ENCODE results near the gene RSPO4. TPM values are rescaled to one million over a fixed set of nuclear protein-coding genes. Genes with fewer than 3 reads are reported as not detected.
A peak's percentile ranks its signal among the peaks of the same experiment; 100 is the strongest.

The RSPO4 gene
- total and polyA plus RNA-seq, 9 of the 15 experiments (the other 6 are each of a cell fraction or from before 2014, with no cell fraction given) = 0.04 to 0.34 TPM; not detected in 7

DNA sequence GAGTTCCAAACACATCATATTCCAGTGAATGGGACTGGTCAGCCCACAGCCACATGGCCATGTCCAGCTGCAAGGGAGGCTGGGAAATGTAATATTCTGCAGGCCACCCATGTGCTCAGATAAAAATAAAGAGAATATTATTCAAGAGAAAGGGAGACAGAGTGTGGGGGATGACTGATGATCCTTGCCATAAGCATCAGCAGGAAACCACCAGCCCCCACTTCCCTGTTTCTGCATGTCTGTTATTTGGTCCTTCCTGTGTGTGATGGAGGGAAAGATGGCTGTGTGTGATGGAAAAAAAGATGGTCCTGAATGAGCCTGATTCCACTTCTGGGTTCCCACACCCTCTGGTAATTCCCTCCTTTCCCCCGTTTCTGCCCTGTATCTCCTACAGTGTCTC is 13.1 kb upstream of the RSPO4 start:
- H3K9ac ChIP-seq (ENCODE audit: insufficient read depth in 1 of 2, low read depth in 2 of 2, low read length in 2 of 2) = no peak overlapping the region
- no TSS peak for BruUV-seq (replicated peaks)
- no peak for DNase-seq (ENCODE audit: extremely low read depth in 1 of 4, low spot score in 3 of 4)
- TF ChIP-seq SPI1 (IDR thresholded peaks at IDR 0.05; ENCODE audit: borderline replicate concordance, low read depth, low read length) = peak; percentile 25; the same call in 1 of the 2 replicates
- TF ChIP-seq, protein P1, sequence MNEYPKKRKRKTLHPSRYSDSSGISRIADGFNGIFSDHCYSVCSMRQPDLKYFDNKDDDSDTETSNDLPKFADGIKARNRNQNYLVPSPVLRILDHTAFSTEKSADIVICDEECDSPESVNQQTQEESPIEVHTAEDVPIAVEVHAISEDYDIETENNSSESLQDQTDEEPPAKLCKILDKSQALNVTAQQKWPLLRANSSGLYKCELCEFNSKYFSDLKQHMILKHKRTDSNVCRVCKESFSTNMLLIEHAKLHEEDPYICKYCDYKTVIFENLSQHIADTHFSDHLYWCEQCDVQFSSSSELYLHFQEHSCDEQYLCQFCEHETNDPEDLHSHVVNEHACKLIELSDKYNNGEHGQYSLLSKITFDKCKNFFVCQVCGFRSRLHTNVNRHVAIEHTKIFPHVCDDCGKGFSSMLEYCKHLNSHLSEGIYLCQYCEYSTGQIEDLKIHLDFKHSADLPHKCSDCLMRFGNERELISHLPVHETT (CRISPR knock-in tag; conservative IDR thresholded peaks at IDR 0.05 in 1 of 2, IDR thresholded peaks at IDR 0.05 in 1 of 2) = no peak
- H3K36me3 ChIP-seq (ENCODE audit: control insufficient read depth, insufficient read depth, low read length) = no peaks in the 10 kb centered on the region
- no peak for ATAC-seq
- H3K9me1 ChIP-seq (ENCODE audit: control insufficient read depth, insufficient read depth, low read length) = no peaks in the 10 kb centered on the region
- CTCF ChIA-PET (ENCODE audit: low intra/inter-chr PET ratio) = no interaction called here
- no peak for FAIRE-seq
- H2AFZ ChIP-seq (ENCODE audit: low read depth, low read length) = no peak overlapping the region
- intact Hi-C loops (cut with micrococcal nuclease) (no loop called here), in situ Hi-C loops (cut with MboI) (no loop called here)
- H3K4me1 ChIP-seq (replicated peaks in 1 of 2; ENCODE audit: control insufficient read depth in 2 of 2, insufficient read depth in 2 of 2, low read length in 2 of 2) = no peaks in the 10 kb centered on the region
- no peaks in the 10 kb centered on the region for H3K9me3 ChIP-seq (replicated peaks; ENCODE audit: control insufficient read depth, insufficient read depth, low read depth, low read length)
- no peak overlapping the region for H3K27ac ChIP-seq (ENCODE audit: extremely low read depth, low read depth, low read length)
- no peak overlapping the region for H3K4me3 ChIP-seq
- H4K20me1 ChIP-seq (replicated peaks; ENCODE audit: control insufficient read depth, insufficient read depth, low read length) = no peaks in the 10 kb centered on the region
- no peaks in the 10 kb centered on the region for H3K79me2 ChIP-seq (ENCODE audit: control insufficient read depth, insufficient read depth, low read length)
- POLR2A ChIA-PET = no interaction called here
- H3K27me3 ChIP-seq (ENCODE audit: control insufficient read depth in 2 of 2, insufficient read depth in 2 of 2, low read length in 2 of 2) = no peaks in the 10 kb centered on the region; a peak in 1 of 5 replicates
- WGBS (ENCODE audit: insufficient coverage, low coverage, missing lambda C conversion rate) = 0% methylated on average over 1 of the region's 1 CpG
- H3K4me2 ChIP-seq (ENCODE audit: insufficient read depth, low read length) = no peak overlapping the region

DNA sequence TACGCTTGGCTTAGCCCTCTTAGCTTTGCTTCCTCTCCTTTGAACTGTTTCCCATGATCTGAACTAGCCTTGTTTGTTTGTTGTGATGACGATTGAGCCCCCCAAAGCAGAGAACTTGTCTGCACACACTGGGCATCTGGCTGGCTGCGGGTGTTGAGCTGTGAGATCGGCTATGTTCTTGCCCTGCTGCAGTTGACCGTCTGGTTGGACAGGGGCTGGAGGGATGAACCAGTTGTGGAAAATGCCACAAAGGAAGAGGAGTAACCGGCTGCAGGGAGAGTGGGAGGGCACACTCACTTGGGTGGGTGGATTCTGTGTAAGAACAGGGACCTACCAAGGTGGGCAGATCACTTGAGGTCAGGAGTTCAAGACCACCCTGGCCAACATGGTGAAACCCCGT is 12.4 kb upstream of the RSPO4 start:
- 5% methylated on average over 5 of the region's 7 CpGs for WGBS (ENCODE audit: insufficient coverage, low coverage, missing lambda C conversion rate)
- Histone ChIP-seq H2AFZ (ENCODE audit: low read depth, low read length) (no peak overlapping the region), H3K4me1 (replicated peaks in 1 of 2; ENCODE audit: control insufficient read depth in 2 of 2, insufficient read depth in 2 of 2, low read length in 2 of 2) (no peaks in the 10 kb centered on the region), H3K36me3 (ENCODE audit: control insufficient read depth, insufficient read depth, low read length) (no peaks in the 10 kb centered on the region), H3K79me2 (ENCODE audit: control insufficient read depth, insufficient read depth, low read length) (no peaks in the 10 kb centered on the region), H3K9me1 (ENCODE audit: control insufficient read depth, insufficient read depth, low read length) (no peaks in the 10 kb centered on the region), H3K4me3 (no peak overlapping the region), H3K9me3 (replicated peaks; ENCODE audit: control insufficient read depth, insufficient read depth, low read depth, low read length) (no peaks in the 10 kb centered on the region), H3K27ac (ENCODE audit: extremely low read depth, low read depth, low read length) (no peak overlapping the region), H3K27me3 (ENCODE audit: control insufficient read depth in 2 of 2, insufficient read depth in 2 of 2, low read length in 2 of 2) (no peaks in the 10 kb centered on the region; a peak in 1 of 5 replicates), H3K9ac (ENCODE audit: insufficient read depth in 1 of 2, low read depth in 2 of 2, low read length in 2 of 2) (no peak overlapping the region), H4K20me1 (replicated peaks; ENCODE audit: control insufficient read depth, insufficient read depth, low read length) (no peaks in the 10 kb centered on the region), H3K4me2 (ENCODE audit: insufficient read depth, low read length) (no peak overlapping the region)
- intact Hi-C loops (cut with micrococcal nuclease) (no loop called here), in situ Hi-C loops (cut with MboI) (no loop called here)
- DNase-seq (ENCODE audit: extremely low read depth in 1 of 4, low spot score in 3 of 4) (no peak), ATAC-seq (no peak), FAIRE-seq (no peak)
- no TSS peak for BruUV-seq (replicated peaks)
- ChIA-PET CTCF (ENCODE audit: low intra/inter-chr PET ratio) (no interaction called here), POLR2A (interaction anchor here (0.6 to 1.4 kb wide), 3 partner anchors 11 to 1702 kb away, joined by 3 to 4 read pairs (median 3); no protein-coding TSS in a partner anchor)
- no peak for TF ChIP-seq NEUROD1 (IDR thresholded peaks at IDR 0.05; ENCODE audit: borderline replicate concordance, low read depth, low read length, partially characterized antibody)
- TF ChIP-seq HEY1 (CRISPR knock-in tag; IDR thresholded peaks at IDR 0.05; ENCODE audit: borderline replicate concordance) = no peak
- TF ChIP-seq, protein P2, sequence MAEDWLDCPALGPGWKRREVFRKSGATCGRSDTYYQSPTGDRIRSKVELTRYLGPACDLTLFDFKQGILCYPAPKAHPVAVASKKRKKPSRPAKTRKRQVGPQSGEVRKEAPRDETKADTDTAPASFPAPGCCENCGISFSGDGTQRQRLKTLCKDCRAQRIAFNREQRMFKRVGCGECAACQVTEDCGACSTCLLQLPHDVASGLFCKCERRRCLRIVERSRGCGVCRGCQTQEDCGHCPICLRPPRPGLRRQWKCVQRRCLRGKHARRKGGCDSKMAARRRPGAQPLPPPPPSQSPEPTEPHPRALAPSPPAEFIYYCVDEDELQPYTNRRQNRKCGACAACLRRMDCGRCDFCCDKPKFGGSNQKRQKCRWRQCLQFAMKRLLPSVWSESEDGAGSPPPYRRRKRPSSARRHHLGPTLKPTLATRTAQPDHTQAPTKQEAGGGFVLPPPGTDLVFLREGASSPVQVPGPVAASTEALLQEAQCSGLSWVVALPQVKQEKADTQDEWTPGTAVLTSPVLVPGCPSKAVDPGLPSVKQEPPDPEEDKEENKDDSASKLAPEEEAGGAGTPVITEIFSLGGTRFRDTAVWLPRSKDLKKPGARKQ (CRISPR knock-in tag; IDR thresholded peaks at IDR 0.05) = no peak
- TF ChIP-seq PURB (CRISPR knock-in tag; IDR thresholded peaks at IDR 0.05; ENCODE audit: low read depth) = no peak
- TF ChIP-seq, protein P3, sequence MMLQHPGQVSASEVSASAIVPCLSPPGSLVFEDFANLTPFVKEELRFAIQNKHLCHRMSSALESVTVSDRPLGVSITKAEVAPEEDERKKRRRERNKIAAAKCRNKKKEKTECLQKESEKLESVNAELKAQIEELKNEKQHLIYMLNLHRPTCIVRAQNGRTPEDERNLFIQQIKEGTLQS (IDR thresholded peaks at IDR 0.05) = no peak
- TF ChIP-seq, protein P3 (CRISPR knock-in tag; conservative IDR thresholded peaks at IDR 0.05) = no peak
- no peak for TF ChIP-seq HNRNPH1 (optimal IDR thresholded peaks at IDR 0.05; ENCODE audit: low read depth, low read length)
- no peak for TF ChIP-seq ZNF175 (CRISPR knock-in tag; IDR thresholded peaks at IDR 0.05; ENCODE audit: low read depth)
- TF ChIP-seq, protein P4, sequence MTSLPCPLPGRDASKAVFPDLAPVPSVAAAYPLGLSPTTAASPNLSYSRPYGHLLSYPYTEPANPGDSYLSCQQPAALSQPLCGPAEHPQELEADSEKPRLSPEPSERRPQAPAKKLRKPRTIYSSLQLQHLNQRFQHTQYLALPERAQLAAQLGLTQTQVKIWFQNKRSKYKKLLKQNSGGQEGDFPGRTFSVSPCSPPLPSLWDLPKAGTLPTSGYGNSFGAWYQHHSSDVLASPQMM (CRISPR knock-in tag; IDR thresholded peaks at IDR 0.05) = no peak
